ENCODE results near the gene FRZB. TPM values are rescaled to one million over a fixed set of nuclear protein-coding genes. Genes with fewer than 3 reads are reported as not detected.

FRZB gene
- total and polyA plus RNA-seq, 9 of the 15 experiments (the other 6 are each of a cell fraction or from before 2014, with no cell fraction given), result 0.01 to 0.05 (median 0.03) TPM; not detected in 6

GRCh38 chr2:182814804-182815203 lies 51.6 kb downstream of the FRZB start (continued):
- TF ChIP-seq HMG20B (CRISPR knock-in tag; IDR thresholded peaks at IDR 0.05), result no peak
- no peak for TF ChIP-seq NFE2L1 (tag; IDR thresholded peaks at IDR 0.05; ENCODE audit: borderline replicate concordance, low read depth)
- no peak for TF ChIP-seq ZFP30 (CRISPR knock-in tag; IDR thresholded peaks at IDR 0.05; ENCODE audit: borderline replicate concordance)

GRCh38 chr2:182814380-182814779 lies 52.1 kb downstream of the FRZB start:
- intact Hi-C loops (cut with micrococcal nuclease), result no loop called here
- WGBS (ENCODE audit: insufficient coverage, low coverage, missing lambda C conversion rate), result 0% methylated on average over 6 of the region's 6 CpGs
- DNase-seq (ENCODE audit: extremely low read depth in 1 of 4, low spot score in 3 of 4), result no peak
- H3K4me3 ChIP-seq, result no peak overlapping the region
- no peaks in the 10 kb centered on the region for H3K36me3 ChIP-seq (ENCODE audit: control insufficient read depth, insufficient read depth, low read length)
- no peak for FAIRE-seq
- POLR2A ChIA-PET, result interaction anchor here (0.6 kb wide), 1 partner anchor 31 kb away, joined by 3 read pairs; no protein-coding TSS in a partner anchor
- H3K79me2 ChIP-seq (ENCODE audit: control insufficient read depth, insufficient read depth, low read length), result no peaks in the 10 kb centered on the region
- ATAC-seq, result peak; percentile 36
- CTCF ChIA-PET (ENCODE audit: low intra/inter-chr PET ratio), result no interaction called here
- no peaks in the 10 kb centered on the region for H3K9me1 ChIP-seq (ENCODE audit: control insufficient read depth, insufficient read depth, low read length)
- no peaks in the 10 kb centered on the region for H4K20me1 ChIP-seq (replicated peaks; ENCODE audit: control insufficient read depth, insufficient read depth, low read length)
- in situ Hi-C loops (cut with MboI), result no loop called here
- peaks cover 24 to 28% of the 10 kb centered on the region in 2 experiments for H3K27me3 ChIP-seq (ENCODE audit: control insufficient read depth in 2 of 2, insufficient read depth in 2 of 2, low read length in 2 of 2)
- no TSS peak for BruUV-seq (replicated peaks)
- TF ChIP-seq LEF1 (IDR thresholded peaks at IDR 0.05) (no peak), RBBP5 (IDR thresholded peaks at IDR 0.05; ENCODE audit: borderline replicate concordance, insufficient read depth, low read length, poor library complexity, severe bottlenecking) (no peak), MLX (CRISPR knock-in tag; conservative IDR thresholded peaks at IDR 0.05) (no peak), ZBTB8A (IDR thresholded peaks at IDR 0.05; ENCODE audit: partially characterized antibody) (no peak), ZBTB26 (CRISPR knock-in tag; IDR thresholded peaks at IDR 0.05) (no peak), GTF2A2 (tag; IDR thresholded peaks at IDR 0.05) (no peak), ZHX1 (conservative IDR thresholded peaks at IDR 0.05; ENCODE audit: low read length) (no peak), ZBTB1 (CRISPR knock-in tag; IDR thresholded peaks at IDR 0.05; ENCODE audit: borderline replicate concordance, low read depth) (no peak), ZNF79 (CRISPR knock-in tag; IDR thresholded peaks at IDR 0.05; ENCODE audit: low read depth) (no peak), XRCC3 (IDR thresholded peaks at IDR 0.05) (no peak), ZNF507 (tag; conservative IDR thresholded peaks at IDR 0.05) (no peak), POLR2H (tag; IDR thresholded peaks at IDR 0.05; ENCODE audit: low read depth) (no peak), SMARCA5 (IDR thresholded peaks at IDR 0.05) (no peak), HDAC2 (IDR thresholded peaks at IDR 0.05) (no peak)
- no peaks in the 10 kb centered on the region for H3K4me1 ChIP-seq (replicated peaks in 1 of 2; ENCODE audit: control insufficient read depth in 2 of 2, insufficient read depth in 2 of 2, low read length in 2 of 2)
- no peak overlapping the region for H3K4me2 ChIP-seq (ENCODE audit: insufficient read depth, low read length)
- no peaks in the 10 kb centered on the region for H3K9me3 ChIP-seq (replicated peaks; ENCODE audit: control insufficient read depth, insufficient read depth, low read depth, low read length)
- H3K9ac ChIP-seq (ENCODE audit: insufficient read depth in 1 of 2, low read depth in 2 of 2, low read length in 2 of 2), result no peak overlapping the region
- H3K27ac ChIP-seq (ENCODE audit: extremely low read depth, low read depth, low read length), result no peak overlapping the region
- H2AFZ ChIP-seq (ENCODE audit: low read depth, low read length), result no peak overlapping the region

Measured in K562 (cell line).